ENCODE measurements around the gene ZBTB39.
A peak's percentile ranks its signal among the peaks of the same experiment; 100 is the strongest.
"Not testable (repeated sequence)": the region's sequence is repeated elsewhere in the genome, so short reads cannot be mapped to it uniquely, and the experiment has no call there.

ZBTB39 gene, protein sequence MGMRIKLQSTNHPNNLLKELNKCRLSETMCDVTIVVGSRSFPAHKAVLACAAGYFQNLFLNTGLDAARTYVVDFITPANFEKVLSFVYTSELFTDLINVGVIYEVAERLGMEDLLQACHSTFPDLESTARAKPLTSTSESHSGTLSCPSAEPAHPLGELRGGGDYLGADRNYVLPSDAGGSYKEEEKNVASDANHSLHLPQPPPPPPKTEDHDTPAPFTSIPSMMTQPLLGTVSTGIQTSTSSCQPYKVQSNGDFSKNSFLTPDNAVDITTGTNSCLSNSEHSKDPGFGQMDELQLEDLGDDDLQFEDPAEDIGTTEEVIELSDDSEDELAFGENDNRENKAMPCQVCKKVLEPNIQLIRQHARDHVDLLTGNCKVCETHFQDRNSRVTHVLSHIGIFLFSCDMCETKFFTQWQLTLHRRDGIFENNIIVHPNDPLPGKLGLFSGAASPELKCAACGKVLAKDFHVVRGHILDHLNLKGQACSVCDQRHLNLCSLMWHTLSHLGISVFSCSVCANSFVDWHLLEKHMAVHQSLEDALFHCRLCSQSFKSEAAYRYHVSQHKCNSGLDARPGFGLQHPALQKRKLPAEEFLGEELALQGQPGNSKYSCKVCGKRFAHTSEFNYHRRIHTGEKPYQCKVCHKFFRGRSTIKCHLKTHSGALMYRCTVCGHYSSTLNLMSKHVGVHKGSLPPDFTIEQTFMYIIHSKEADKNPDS

GRCh38 chr12:57005980-57006808 is at the start of gene ZBTB39:
TSS of gene ZBTB39 (minus strand) at chr12:57006546. CDS start at chr12:57004917, 1,629 bp downstream.
- peak; percentile 37 to 49 for DNase-seq (ENCODE audit: low read depth in 2 of 2)

GRCh38 chr12:57055824-57056223 is 49.5 kb upstream of the ZBTB39 start:
- no peak for DNase-seq (ENCODE audit: low read depth in 2 of 2)

DNA sequence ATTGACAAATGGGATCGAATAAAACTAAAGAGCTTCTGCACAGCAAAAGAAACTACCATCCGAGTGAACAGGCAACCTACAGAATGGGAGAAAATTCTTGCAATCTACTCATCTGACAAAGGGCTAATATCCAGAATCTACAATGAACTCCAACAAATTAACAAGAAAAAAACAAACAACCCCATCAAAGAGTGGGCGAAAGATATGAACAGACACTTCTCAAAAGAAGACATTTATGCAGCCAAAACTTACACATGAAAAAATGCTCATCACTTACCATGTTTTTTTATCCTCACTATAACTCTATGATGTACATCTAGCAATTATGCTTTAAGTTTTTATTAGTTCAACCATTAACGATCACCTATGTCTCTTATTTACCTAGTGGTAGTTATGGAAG is 47.6 kb upstream of the ZBTB39 start:
- DNase-seq (ENCODE audit: low read depth in 2 of 2): not testable (repeated sequence)

DNA sequence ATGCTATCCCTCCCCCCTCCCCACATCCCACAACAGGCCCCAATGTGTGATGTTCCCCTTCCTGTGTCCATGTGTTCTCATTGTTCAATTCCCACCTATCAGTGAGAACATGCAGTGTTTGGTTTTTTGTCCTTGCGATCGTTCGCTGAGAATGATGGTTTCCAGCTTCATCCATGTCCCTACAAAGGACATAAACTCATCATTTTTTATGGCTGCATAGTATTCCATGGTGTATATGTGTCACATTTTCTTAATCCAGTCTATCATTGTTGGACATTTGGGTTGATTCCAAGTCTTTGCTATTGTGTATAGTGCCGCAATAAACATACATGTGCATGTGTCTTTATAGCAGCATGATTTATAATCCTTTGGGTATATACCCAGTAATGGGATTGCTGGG is 46.8 kb upstream of the ZBTB39 start:
- DNase-seq (ENCODE audit: low read depth in 2 of 2): not testable (repeated sequence)

DNA sequence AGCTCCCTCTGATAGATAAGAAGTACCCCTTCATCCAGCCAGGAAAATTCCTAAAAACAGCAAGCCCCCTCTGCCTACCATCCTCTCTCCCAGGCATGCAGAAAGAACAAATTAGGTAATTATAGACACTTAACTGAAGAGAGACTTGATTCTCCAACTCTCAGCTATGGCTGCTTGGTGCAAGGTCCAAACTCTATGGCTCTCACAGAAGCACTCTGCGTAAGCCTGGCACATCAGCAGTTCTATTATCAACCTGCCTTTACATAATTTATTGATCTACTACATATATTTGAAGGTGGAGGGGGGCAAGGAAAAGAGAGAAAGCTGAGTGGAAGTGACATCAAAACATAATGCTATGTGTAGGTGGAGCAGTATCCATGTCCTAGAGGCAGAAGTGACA is 44.7 kb upstream of the ZBTB39 start:
- DNase-seq (ENCODE audit: low read depth in 2 of 2): no peak

DNA sequence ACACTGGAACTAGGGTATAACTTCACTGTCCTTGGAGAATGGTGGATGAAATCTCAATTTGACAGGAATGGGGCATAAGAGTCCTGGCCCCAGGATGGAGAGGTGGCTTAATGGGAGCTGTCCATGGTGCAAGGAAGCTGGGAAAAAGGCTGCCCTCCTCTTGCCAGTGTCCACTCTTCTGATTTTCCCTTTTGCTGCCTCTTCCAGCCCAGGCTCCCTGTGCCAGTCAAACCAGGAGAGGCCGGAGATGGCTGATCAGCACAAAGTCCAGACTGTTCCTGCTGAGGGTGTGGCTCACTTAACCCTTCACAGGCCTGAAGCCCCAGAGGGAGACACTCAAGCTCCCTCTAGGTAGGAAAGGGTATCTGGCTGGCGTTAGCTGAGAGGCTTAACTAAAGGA is 43.5 kb upstream of the ZBTB39 start, which contains the start of gene MYO1A:
MYO1A (minus strand) TSS at position 240 of the 400 bp plus-strand sequence. CDS start 1,806 bp downstream, outside the sequence.
- DNase-seq (ENCODE audit: low read depth in 2 of 2): no peak

- DNase-seq (ENCODE audit: low read depth in 2 of 2): no peak
Measured at GRCh38 chr12:57049119-57049446, 42.7 kb upstream of the ZBTB39 start.

DNA sequence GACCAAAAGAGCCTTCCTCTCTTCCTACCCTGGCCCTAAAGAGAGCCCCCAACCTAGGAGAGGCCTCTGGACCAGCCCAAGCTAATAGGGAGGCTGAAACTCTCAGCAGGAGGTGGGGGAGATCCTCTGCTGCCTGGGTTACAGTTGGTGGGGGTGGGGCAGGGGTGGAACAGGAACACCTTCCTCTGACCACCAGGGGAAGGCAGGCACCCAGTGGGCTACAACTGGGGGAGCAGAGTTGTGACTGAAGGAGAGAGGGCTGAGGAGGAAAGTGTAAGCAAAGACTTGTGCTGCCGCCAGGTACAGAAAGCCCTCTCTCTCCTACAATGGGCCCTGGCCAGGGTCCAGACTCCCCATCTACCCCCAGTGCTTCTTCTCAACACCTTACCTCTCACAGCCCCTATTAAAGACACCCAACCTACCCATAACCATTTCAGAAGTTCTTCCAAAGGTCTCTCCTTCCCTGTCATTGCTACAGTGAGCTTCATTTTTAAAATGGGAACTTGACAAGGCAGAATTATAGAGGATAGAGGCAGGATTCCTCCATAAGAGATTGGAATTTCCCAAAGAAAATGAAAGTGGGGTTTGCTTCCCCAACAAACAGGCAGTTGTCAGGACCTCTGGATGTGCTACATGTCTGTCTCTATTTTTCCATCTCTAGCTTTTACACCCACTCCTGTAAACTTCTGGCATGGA is 42.2 kb upstream of the ZBTB39 start:
- DNase-seq (ENCODE audit: low read depth in 2 of 2): no peak

DNA sequence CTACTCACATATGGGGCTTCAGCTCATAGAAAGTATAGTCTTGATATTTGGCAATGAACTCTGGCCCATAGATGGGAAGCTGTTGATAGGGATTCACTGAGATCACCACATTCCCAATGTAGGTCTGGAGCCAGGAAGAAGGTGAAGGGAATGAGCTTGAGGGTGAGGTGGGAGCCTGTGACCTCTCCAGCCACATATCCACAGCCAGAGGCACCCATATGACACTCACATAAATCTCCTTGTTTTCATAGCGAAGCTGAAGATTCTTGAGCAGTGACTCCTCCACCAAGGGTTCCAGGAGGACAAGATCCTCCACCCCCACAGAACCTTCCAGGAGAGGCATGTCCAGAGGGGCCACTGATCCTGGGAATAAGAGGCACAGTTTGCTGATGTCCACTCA is 41.6 kb upstream of the ZBTB39 start:
- DNase-seq (ENCODE audit: low read depth in 2 of 2): no peak

DNA sequence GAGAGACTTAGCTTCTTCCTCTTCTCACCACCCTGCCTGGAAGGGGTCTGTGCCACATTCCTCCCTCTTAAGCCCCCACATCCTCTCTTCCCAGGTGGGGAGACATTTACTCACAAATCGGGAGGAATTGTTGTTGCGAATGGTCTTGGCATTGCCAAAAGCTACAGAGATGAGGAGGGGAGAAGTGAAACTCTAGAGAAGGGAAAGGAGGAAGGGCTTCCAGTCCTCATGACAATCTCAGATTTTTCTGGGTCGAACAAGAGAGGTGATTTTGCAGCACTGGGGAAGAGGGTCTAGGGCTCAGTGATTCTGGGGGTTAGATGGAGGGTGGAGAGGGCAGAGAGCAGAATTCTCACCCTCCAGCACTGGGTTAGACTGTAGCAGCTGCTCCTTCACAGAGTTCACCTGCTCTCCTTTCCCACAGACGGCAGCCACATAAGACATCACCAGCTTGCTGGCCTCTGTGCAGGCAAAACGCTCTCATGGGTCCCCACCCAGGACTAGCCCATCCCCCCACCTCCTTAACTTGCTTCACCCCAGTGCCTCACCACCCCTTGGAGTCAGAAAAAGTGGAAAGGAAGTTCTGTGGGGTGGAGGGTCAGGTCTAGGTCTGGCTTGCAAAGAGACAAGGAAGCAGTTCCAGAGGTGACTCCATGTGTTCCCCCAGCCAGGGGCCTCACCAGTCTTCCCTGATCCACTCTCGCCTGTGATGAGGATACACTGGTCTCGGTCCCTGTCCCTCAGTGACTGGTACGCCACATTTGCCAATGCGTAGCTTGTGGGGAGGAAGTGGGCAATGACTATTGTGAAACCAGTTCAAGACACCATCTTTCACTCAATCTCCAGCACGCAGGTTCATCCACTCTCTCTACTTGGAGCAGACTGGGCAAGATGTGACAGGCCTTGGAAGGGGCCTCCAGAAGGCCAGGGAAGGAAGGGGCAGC is 40.9 kb upstream of the ZBTB39 start:
- DNase-seq (ENCODE audit: low read depth in 2 of 2): no peak

GRCh38 chr12:57046086-57046791 is 39.9 kb upstream of the ZBTB39 start:
- DNase-seq (ENCODE audit: low read depth in 2 of 2): no peak

DNA sequence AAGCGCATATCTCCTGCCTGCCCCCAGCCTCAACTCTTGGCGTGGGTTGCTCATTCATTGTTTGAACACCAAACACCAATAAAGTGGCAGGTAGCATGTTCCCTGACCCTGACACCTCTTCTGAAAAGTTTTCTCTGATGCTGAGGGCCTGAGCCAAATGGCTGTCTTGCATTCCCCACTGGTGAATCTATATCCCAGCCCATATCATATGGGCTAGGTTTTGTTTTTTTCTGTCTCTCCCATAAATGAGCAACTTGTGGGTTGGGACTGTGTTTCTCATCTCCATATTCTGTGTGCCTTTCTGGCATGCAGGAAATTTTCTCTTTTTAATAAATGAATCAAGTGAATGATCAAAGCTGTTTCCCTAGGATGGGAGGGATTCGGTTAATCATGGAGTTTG is 38.5 kb upstream of the ZBTB39 start:
- no peak for DNase-seq (ENCODE audit: low read depth in 2 of 2)

DNA sequence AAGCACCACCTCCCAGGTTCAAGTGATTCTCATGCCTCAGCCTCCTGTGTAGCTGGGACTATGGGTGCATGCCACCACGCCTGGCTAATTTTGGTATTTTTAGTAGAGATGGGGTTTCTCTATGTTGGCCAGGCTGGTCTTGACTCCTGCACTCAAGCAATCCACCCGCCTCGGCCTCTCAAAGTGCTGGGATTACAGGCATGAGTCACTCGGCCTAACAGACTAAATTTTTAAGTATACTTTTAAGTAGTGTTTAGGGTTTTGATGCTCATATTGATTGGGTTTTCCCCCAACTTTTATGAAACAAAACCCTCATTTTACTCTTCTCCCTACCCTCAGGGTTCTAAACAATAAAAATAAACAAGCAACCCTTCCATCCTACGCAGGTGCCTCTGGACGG is 38.1 kb upstream of the ZBTB39 start:
- DNase-seq (ENCODE audit: low read depth in 2 of 2): no peak

GRCh38 chr12:57042695-57043094 is 36.3 kb upstream of the ZBTB39 start:
- no peak for DNase-seq (ENCODE audit: low read depth in 2 of 2)

DNA sequence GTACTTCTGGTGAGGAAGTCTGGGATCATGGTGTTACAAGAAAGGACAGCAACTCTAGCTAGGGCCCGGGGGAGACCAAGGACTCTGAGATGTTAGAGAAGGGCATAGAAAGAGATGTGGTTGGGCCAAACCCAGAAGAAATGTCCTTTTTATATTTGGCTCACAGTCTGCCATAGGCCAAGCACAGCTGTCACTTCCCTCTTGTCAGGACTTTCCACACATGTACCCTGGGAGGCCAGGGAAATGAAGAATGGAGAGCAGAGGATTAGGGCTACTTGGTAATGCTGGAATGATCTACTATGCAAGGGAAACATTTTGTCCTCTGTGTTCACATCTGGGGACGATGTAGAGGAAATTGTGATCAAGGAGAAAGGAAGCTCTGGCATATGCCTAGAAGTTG is 34.4 kb upstream of the ZBTB39 start:
- DNase-seq (ENCODE audit: low read depth in 2 of 2): no peak

DNA sequence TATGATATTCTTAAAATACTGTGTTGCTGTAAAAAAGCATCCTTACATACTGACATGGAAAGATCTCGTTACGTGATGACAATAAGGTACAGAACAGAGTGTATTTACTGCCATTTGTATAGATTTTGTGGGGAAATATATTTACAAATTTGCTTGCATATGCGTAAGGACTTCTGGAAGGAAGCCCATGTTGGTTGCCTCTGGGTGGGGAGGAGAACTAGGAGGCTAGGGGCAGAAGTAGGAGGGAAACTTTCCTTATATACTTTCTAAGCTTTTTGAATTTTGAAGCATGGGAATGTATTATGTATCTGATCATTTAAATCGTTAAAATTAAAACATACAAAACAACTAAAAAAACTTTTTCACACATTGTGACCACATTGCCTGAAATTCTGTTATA is 33.9 kb upstream of the ZBTB39 start:
- DNase-seq (ENCODE audit: low read depth in 2 of 2): no peak

- DNase-seq (ENCODE audit: low read depth in 2 of 2): no peak
Measured at GRCh38 chr12:57039016-57039798, 32.9 kb upstream of the ZBTB39 start.

GRCh38 chr12:57037264-57037663 is 30.9 kb upstream of the ZBTB39 start:
- no peak for DNase-seq (ENCODE audit: low read depth in 2 of 2)

DNA sequence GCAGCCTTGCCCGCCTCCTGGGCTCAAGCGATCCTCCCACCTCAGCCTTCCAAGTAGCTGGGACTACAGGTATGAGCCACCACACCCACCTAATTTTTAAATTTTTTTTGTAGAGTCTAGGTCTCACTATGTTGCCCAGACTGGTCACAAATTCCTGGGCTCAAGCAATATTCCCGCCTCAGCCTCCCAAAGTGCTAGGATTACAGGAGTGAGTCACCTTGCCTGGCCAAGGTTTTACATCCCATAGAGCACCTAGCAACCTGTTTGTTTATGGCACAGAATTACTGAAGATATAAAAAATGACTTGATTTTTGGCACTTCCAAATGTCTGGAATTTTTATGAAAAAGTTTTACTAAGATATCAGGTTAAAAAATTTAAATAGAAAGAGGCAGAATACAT is 27.1 kb upstream of the ZBTB39 start:
- DNase-seq (ENCODE audit: low read depth in 2 of 2): no peak
